ENCODE data around the gene SOX5. TPM values are rescaled to one million over a fixed set of nuclear protein-coding genes. Genes with fewer than 3 reads are reported as not detected.
"Not testable (repeated sequence)": the region's sequence is repeated elsewhere in the genome, so short reads cannot be mapped to it uniquely, and the experiment has no call there.

The SOX5 gene
- total RNA-seq, 1 donor from 2014 or later: 2.9 TPM

- TF ChIP-seq CTCF (IDR thresholded peaks at IDR 0.05; ENCODE audit: borderline replicate concordance): no peak
- H3K4me1 ChIP-seq: no peaks in the 10 kb centered on the region
- H3K27ac ChIP-seq (replicated peaks): no peak overlapping the region
- no peaks in the 10 kb centered on the region for H3K27me3 ChIP-seq (ENCODE audit: low read depth)
- DNase-seq: no peak
- no peak overlapping the region for H3K4me3 ChIP-seq
- H3K9me3 ChIP-seq (replicated peaks): no peaks in the 10 kb centered on the region
- intact Hi-C loops (cut with micrococcal nuclease): no loop called here
- no peaks in the 10 kb centered on the region for H3K36me3 ChIP-seq
Measured at GRCh38 chr12:23729359-23729758, 220.1 kb downstream of the SOX5 start.

GRCh38 chr12:23726646-23727045 is 222.8 kb downstream of the SOX5 start:
- no peaks in the 10 kb centered on the region for H3K36me3 ChIP-seq
- H3K27me3 ChIP-seq (ENCODE audit: low read depth): no peaks in the 10 kb centered on the region
- H3K4me1 ChIP-seq: no peaks in the 10 kb centered on the region
- H3K9me3 ChIP-seq (replicated peaks): no peaks in the 10 kb centered on the region
- intact Hi-C loops (cut with micrococcal nuclease): no loop called here
- H3K4me3 ChIP-seq: no peak overlapping the region
- DNase-seq: no peak
- no peak for TF ChIP-seq CTCF (IDR thresholded peaks at IDR 0.05; ENCODE audit: borderline replicate concordance)
- no peak overlapping the region for H3K27ac ChIP-seq (replicated peaks)

- Histone ChIP-seq H3K4me1 (no peaks in the 10 kb centered on the region), H3K9me3 (replicated peaks) (no peaks in the 10 kb centered on the region), H3K4me3 (no peak overlapping the region), H3K36me3 (no peaks in the 10 kb centered on the region), H3K27ac (replicated peaks) (no peak overlapping the region), H3K27me3 (ENCODE audit: low read depth) (no peaks in the 10 kb centered on the region)
- DNase-seq: no peak
- intact Hi-C loops (cut with micrococcal nuclease): no loop called here
- no peak for TF ChIP-seq CTCF (IDR thresholded peaks at IDR 0.05; ENCODE audit: borderline replicate concordance)
Measured at GRCh38 chr12:23722655-23723054, 226.8 kb downstream of the SOX5 start.

- Histone ChIP-seq H3K27ac (replicated peaks) (no peak overlapping the region), H3K27me3 (ENCODE audit: low read depth) (no peaks in the 10 kb centered on the region), H3K4me3 (no peak overlapping the region), H3K4me1 (no peaks in the 10 kb centered on the region), H3K9me3 (replicated peaks) (no peaks in the 10 kb centered on the region), H3K36me3 (no peaks in the 10 kb centered on the region)
- DNase-seq: no peak
- intact Hi-C loops (cut with micrococcal nuclease): no loop called here
- TF ChIP-seq CTCF (IDR thresholded peaks at IDR 0.05; ENCODE audit: borderline replicate concordance): no peak
Measured at GRCh38 chr12:23721268-23721667, 228.2 kb downstream of the SOX5 start.

GRCh38 chr12:23719493-23719892 is 230.0 kb downstream of the SOX5 start:
- Histone ChIP-seq H3K36me3 (no peaks in the 10 kb centered on the region), H3K4me3 (no peak overlapping the region), H3K27me3 (ENCODE audit: low read depth) (no peaks in the 10 kb centered on the region), H3K27ac (replicated peaks) (no peak overlapping the region), H3K4me1 (no peaks in the 10 kb centered on the region), H3K9me3 (replicated peaks) (no peaks in the 10 kb centered on the region)
- intact Hi-C loops (cut with micrococcal nuclease): no loop called here
- TF ChIP-seq CTCF (IDR thresholded peaks at IDR 0.05; ENCODE audit: borderline replicate concordance): no peak
- DNase-seq: no peak

GRCh38 chr12:23710361-23710760 is 239.1 kb downstream of the SOX5 start:
- H3K9me3 ChIP-seq (replicated peaks); intact Hi-C loops (cut with micrococcal nuclease); H3K27ac ChIP-seq (replicated peaks); H3K27me3 ChIP-seq (ENCODE audit: low read depth); H3K4me1 ChIP-seq; DNase-seq; H3K4me3 ChIP-seq; H3K36me3 ChIP-seq: not testable (repeated sequence)

Measured in left ventricle myocardium inferior (tissue), 1 donor.